SK-N-SH (cell line): ENCODE data around the gene PHETA2.

Experiments
- CTCF ChIP-seq: fragments of 200-600 bp; sonication (generic); IDR thresholded peaks from 2 replicates; pipeline ENCODE4 v1.6.1; 2017; ENCODE audit warnings: antibody characterized with exemption, mild to moderate bottlenecking, moderate library complexity
- GATA2 ChIP-seq: sonication (generic); formaldehyde crosslinking; IDR thresholded peaks from 2 replicates; pipeline ENCODE4 v1.5.0; 2020; ENCODE audit warnings: mild to moderate bottlenecking, missing genetic modification reagents
- MEF2A ChIP-seq: IDR thresholded peaks from 2 replicates; pipeline ENCODE4 v1.4.0; 2012; ENCODE audit warnings: low read depth, borderline replicate concordance
- NRF1 ChIP-seq: IDR thresholded peaks from 2 replicates; pipeline ENCODE4 v1.6.1; 2012; ENCODE audit warnings: low read depth, mild to moderate bottlenecking, low read length
- TF ChIP-seq, protein P1 (sequence below): IDR thresholded peaks from 2 replicates; pipeline ENCODE4 v1.6.1; 2012; ENCODE audit warnings: mild to moderate bottlenecking, low read depth, low read length, moderate library complexity

- TF ChIP-seq GATA2 (no peak), MEF2A (no peak), CTCF (no peak), NRF1 (no peak)
- TF ChIP-seq, protein P1, sequence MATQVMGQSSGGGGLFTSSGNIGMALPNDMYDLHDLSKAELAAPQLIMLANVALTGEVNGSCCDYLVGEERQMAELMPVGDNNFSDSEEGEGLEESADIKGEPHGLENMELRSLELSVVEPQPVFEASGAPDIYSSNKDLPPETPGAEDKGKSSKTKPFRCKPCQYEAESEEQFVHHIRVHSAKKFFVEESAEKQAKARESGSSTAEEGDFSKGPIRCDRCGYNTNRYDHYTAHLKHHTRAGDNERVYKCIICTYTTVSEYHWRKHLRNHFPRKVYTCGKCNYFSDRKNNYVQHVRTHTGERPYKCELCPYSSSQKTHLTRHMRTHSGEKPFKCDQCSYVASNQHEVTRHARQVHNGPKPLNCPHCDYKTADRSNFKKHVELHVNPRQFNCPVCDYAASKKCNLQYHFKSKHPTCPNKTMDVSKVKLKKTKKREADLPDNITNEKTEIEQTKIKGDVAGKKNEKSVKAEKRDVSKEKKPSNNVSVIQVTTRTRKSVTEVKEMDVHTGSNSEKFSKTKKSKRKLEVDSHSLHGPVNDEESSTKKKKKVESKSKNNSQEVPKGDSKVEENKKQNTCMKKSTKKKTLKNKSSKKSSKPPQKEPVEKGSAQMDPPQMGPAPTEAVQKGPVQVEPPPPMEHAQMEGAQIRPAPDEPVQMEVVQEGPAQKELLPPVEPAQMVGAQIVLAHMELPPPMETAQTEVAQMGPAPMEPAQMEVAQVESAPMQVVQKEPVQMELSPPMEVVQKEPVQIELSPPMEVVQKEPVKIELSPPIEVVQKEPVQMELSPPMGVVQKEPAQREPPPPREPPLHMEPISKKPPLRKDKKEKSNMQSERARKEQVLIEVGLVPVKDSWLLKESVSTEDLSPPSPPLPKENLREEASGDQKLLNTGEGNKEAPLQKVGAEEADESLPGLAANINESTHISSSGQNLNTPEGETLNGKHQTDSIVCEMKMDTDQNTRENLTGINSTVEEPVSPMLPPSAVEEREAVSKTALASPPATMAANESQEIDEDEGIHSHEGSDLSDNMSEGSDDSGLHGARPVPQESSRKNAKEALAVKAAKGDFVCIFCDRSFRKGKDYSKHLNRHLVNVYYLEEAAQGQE, result no peak
Observed at GRCh38 chr22:42091455-42091782, 17.4 kb downstream of the PHETA2 start.
